ENCODE data around the gene GPR107. TPM values are rescaled to one million over a fixed set of nuclear protein-coding genes. Genes with fewer than 3 reads are reported as not detected.

The GPR107 gene
- polyA plus RNA-seq, 1 donor: 65.3 TPM

DNA sequence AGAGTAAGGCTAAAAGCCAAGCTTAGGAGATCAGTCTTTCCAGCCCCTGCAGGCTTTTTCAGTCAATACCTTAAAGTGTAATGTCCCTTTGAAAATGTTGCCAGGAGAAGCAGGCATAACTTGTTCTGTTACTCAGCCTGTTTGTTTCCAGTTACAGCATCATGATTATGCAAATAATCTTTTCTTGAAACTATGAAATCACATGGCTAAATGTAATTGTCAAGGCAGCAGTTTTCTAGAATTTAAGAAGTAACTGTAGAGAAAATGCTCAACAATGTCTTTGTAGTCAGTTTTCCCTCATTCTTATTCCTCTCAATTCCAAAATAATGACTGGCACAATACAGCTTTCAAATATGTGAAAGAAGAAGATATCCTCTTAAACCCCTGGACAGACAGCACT, 1.9 kb upstream of the GPR107 start:
- no peak for DNase-seq

DNA sequence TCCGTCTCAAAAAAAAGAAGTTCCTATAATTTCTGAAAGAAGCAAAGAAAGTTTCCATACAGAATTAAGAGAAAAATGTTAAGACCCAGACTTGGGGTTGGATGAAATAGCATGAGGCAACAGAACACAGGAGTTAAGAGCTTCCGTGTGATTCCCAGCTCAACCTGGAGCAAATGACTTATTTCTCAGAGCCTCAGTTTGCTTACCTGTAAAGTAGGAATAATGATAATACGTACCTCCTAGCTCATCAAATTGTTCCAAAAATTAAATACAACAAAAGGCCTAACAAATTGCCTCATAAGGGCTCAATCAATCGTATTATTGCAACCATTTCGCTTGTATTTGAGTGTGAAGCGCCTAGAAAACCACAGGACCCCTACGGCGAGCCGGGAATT, 600 bp upstream of the GPR107 start:
- no peak for DNase-seq

DNA sequence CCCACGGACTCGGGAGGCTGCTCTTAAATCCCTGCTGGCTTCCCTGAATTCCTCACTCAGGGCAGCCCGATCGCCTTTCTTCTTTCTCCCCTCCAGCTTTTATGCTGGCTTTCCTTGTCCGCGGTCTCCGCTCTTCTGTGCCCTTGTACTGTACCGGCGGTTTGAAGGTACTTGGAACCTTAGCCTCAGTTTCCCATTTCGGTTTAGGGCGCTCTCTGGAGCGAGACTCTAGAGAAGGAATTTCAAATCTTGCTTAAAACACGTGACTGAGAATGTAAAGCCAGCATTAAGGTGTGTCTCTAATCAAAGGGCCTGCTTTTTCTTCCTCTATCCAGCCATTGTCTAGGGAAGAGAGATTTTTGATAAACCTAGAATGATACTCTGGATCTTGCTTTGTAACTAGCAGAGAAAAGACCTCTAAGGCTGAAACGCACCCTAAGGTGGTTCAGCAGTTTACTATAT, 650 bp downstream of the GPR107 start:
- no peak for DNase-seq

DNA sequence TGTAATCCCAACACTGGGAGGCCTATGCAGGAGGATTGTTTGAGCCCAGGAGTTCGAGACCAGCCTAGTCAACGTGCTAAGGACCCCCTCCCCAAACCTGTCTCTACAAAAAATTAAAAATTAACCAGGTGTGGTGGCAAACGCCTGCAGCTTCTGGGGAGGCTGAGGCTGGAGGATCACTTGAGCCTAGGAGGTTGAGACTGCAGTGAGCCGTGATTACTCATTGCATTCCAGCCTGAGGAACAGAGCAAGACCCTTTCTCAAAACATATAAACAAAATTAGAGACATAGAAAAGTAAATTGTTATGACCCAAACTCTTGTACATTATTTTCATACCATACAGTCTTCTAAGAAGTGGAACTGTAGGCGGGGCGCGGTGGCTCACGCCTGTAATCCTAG, 1.1 kb downstream of the GPR107 start:
- DNase-seq: no peak

DNA sequence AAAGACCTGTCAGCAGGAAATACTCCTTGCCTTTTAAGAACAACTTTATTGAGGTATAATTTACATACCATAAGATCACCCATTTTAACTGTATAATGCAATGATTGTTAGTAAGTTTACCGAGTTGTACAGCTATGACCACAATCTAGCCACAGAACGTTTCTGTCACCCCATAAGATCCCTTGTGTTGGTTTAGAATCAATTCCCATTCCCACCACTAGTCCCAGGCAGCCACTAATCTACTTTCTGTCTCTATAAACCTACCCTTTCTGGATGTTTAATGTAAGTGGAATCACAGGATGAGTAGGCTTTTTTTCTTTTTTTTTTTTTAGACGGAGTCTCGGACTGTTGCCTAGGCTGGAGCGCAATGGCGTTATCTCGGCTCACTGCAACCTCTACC, 4.4 kb downstream of the GPR107 start:
- no peak for DNase-seq

DNA sequence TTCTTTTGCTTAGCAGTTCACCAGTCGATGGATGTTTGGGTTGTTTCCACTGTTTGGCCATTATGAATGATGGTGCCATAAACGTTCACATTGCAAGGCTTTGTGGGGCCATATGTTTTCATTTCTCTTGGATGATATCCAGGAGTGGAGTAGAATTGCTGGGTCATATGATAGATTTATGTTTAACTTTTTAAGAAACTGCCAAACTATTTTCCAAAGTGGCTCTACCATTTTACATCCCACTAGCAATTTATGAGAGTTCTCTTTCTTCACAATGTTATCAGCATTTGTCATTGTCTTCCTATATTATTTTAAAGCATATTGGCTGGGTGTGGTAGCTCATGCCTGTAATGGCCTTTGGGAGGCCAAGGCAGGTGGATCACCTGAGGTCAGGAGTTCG, 5.2 kb downstream of the GPR107 start:
- peak; percentile 26 for DNase-seq

DNA sequence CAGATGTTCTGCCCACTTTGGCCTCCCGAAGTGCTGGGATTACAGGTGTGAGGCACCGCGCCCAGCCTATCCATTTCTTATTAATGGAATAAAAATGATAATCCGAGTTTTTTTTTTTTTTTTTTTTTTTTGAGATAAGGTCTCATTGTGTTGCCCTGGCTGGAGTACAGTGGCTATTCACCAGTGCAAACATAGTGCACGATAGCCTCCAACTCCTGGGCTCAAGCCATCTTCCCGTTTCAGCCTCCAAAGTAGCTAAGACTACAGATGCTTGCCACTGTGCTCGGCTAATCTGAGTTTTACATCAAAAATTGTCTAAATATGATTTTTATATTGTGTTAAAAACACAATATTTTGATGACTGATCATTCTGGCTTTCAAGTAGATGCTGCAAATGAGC, 6.6 kb downstream of the GPR107 start:
- DNase-seq: no peak

DNA sequence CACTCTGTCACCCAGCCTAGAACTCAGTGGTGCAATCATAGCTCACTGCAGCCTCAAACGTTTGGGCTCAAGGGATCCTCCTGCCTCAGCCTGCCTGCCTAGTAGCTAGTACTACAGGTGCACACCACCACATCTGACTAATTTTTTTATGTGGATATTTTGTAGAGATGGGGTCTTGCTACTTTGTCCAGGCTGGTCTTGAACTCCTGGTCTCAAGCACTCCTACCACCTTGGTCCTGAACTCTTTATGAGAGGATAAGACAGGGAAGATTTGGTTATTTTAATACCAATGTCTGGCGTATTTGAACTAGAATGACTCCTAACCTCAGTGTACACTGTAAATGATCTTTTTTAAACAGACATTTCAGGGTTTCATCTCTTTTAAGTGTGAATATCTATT, 9.0 kb downstream of the GPR107 start:
- no peak for DNase-seq

DNA sequence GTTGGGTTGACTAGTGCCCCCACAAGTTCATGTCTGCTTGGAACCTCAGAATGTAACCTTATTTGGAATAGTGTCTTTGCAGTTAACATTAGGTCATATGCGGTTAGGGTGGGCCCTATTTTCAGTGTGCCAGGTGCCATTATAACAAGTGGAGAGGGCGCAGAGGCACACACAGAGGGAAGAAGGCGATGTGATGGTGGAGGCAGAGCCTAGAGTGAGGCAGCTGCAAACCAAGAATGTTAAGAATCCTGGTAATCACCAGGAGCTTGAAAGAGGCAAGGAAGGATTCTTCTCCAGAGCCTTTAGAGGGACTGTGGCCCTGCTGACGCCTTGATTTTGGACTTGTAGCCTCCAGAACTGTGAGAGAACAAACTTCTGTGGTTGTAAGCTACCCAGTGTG, 10.9 kb downstream of the GPR107 start:
- DNase-seq: no peak

DNA sequence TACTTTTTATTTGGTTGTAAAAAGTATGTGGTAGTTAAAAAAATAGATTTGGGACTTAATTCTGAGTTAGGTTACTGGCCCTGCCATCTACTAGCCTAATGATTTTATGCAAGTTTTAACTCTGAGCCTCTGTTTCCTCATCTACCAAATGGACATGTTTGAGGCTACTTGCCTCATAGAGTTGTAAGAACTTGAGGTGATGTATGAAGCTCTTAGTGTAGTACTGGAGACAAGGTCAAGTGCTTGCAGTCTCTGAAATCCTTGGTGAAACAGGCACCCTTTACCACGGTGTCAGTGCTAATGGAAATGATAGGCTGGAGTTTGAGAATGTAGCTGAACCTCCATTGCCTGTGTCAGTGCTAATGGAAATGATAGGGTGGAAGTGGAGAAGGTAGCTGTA, 15.3 kb downstream of the GPR107 start:
- no peak for DNase-seq

DNA sequence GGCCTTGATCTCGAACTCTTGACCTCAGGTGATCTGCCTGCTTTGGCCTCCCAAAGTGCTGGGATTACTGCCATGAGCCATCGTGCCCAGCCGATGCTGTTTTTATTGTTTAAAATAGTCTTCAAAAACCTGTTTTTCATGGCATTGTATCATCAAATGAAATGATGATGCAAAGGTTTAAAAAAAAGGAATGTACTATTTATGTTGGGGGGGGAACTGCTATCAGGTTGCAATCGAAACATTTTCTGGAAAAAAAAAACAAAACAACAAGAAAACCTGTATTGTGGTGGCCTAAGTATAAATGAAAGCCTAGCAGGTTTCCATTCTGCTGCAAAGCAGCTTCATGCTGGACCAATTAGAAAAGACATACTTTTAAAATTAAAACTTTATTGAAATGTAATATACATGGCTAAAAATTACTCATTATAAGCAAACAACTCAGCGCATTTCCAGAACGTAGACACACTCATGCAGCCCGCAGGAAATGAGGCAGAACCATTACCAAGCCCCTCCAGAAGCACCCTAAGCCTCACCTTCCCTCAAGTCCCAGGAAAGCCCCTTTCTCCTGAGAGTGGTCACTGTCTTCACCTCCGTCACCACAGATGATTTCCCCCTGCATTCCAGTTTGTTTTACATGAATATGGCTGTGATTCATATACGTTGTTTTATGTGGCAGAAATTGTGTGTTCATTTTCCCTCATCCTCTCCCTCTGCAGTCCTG, 19.0 kb downstream of the GPR107 start:
- DNase-seq: no peak

DNA sequence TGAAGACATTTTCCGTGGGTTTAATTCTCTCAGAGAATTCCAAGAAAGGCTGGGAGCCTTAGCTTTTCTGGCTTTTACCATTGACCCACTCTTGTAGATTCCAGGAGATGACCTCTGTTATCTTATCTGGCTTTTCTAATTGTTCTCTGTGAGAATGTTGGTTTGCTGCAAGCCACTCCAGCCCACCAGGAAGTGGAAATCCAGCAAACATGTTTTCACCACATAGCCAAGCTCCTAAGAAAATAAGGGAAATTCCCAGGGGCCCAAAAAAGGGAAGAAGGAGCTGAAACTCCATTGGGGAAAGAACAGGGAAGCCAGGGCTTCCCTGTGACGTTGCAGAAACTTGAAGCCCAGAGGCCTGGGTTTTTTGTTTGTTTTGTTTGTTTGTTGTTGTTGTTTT, 19.7 kb downstream of the GPR107 start:
- DNase-seq: peak; percentile 35

DNA sequence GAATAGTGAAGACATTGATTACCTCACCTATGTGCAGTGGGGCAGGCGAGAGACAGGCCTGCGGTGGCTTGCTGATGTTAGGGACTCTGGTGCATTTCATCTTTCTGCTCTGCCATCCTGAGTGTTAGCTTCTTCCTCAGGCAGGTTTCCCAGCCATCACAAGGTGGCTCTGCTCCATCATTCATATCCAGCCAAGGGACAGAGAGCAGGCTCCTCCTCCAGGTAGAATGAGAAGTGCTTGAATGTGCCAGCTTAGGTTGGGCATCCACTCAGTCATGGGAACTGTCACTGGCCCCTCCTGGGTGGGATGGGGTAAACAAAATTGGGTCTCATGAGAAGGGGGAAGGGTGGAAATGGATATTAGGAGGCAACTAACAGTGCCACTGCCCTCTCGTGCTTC, 24.8 kb downstream of the GPR107 start:
- DNase-seq: no peak

DNA sequence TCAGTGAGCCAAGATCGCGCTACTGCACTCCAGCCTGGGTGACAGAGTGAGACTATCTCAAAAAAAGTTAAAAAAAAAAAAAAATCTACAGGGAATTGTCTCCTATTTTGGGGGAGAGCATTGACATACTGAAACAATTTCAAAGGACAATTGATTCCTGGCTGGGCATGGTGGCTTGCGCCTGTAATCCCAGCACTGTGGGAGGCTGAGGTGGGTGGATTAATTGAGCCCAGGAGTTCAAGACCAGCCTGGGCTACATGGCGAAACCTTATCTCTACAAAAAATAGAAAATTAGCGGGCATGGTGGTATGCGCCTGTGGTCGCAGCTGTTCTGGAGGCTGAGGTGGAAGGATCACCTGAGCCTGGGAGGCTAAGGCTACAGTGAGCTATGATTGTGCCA, 30.6 kb downstream of the GPR107 start:
- DNase-seq: no peak

DNA sequence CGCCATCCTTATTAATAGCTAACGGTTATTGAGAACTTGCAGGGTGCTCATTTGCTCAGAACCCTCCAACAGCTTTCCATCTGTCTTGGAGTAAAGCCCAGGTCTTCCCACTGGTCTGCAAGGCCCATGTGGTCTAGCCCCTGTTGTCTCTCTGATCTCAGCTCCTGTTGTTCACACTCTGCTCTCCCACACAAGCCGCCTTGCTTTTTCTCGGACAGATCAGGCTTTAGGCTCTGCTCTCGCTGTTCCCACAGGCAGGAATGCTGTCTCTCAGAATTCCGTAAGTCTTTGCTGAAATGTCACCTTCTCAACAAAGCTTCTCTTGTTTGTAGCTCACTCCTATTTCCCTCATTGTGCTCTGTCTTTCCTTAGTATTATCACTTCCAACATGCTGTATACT, 34.3 kb downstream of the GPR107 start:
- no peak for DNase-seq

DNA sequence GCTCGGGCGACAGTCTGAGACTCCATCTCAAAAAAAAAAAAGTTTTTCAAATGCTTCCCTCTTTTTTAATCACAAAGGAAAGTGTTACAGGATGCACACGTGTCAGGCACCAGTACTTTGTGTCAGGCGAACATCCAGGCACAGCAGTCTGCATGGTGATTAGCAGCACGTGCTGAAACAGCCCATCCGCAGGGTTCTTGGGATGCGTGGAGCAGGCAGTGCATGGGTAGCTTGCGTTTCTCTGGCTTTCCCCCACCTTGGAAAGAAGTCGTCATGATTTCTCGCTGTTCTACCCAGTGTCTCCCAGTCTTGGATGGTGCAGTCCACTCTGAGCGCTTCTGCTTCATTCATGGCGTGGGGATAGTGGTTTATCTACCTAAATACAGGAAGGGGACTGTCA, 35.4 kb downstream of the GPR107 start:
- DNase-seq: no peak

DNA sequence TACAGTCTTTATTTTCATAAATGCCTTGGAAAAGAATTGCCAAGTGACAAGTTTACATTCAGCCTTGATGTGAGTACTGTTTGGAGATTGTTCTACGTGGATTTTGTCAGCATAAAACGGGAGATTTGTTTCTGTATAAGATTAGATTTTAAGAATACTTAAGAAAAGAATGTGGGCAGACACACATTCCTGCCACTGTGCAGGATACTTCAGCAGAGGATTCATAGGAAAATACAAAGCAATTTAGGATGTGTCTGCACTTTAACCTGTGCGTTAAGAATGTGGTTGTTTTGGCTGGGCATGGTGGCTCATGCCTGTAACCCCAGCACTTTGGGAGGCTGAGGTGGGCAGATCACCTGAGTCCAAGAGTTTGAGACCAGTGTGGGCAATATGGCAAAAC, 37.2 kb downstream of the GPR107 start:
- no peak for DNase-seq

DNA sequence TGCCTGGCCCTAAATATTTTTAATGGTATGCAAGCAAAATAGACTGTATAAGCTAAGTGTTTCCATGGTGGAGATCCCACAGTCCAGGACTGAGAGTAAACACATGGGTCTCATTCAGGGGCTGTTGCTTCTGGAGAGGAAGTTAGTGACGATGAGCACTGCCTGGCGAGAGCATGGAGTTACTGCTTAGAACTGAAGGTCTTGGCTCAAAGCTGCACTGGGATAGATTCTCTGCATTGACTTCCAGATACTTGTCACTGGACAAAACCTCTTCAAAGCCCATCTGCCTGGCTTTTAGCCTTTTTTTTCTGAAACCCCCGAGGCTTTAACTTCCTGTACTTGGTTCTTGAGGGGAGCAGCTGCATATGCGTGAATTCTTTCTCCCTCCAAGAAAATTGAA, 39.2 kb downstream of the GPR107 start:
- DNase-seq: no peak

DNA sequence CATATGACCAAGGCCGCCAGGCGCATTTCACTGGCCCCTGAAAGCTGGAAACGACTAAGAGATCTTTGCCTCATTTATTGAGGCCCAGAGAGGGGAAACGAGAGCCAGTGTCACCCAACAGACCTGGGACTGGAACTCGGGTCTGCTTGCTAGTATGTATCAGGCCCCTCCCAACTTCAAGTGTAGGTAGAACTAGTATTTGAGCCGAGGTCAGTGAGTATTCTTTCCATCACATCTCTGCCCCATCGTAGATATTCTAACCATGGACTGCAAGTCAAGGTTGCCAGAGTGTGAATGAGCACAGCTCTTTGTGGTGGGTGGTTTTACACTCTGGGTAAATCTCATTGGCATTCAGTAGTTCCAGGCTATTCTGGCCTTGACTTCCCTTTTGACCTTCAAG, 42.2 kb downstream of the GPR107 start:
- DNase-seq: no peak

DNA sequence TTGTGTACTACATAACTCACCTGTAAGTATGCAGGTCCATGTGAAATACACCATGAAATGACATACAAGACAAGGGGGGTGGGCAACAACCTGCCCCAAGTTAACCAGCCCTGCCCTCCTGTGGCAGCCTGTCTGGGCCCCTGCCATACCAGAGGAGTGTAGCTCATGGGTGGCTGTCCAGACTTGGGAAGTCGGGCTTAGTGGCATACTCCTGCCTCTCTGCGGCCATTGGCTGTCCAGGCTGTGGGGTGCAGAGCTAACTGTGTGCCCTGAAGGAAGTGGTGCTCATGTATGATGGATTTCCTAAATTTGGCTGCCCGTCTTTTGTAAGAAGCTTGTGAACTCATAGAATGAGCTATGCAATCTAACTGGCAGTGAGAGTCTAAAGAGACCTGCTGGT, 47.0 kb downstream of the GPR107 start:
- DNase-seq: no peak

DNA sequence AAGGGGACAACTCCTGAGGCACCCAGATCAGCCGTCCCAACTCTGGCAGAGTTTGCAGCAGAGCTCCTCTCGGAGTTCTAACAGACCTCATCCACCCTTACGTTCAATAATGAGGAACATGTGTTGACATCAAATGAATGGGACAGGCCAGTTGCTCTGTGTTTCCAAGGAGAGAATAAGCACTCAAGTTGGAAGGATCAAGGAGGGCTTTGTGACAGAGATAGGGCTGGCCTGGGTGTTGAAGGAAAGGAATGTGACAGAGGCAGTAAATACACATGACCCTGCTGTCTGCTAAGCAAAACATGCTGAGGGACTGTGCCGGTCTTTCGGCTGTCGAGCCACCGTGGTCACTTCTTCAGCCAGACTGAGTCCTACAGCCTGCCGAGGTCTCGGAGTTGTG, 48.2 kb downstream of the GPR107 start:
- DNase-seq: no peak

DNA sequence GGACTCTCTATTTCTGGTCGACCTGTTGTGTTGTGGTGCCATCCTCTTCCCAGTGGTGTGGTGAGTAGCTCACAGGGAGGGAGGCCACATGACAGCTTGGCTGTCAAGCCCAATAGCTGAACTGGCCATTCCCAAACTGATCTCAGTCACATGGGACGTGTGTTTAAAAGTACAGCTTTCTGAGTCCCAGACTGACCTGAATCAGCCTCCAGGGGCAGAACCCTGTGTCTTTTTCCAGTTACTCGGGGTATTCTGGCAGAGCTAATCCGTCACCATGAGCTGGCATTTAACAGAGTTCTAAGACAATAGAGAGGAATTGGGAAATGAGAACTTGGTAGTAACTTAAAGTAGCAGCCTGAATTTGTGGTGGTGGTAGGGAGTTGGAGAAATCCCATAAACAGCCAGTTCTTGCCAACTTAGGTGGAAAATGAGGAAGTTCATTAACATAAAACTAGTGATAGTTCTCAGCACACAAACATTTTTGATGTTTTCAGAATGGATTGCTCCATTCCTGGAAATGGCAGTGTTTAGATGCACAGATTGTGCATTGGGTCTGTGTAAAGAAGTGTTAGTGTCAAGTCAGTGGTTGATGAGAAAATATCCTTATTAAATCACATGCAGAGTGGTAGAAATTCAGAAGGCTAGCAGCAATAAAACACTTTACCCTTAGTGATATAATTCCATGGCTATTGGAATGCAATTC, 50.9 kb downstream of the GPR107 start:
- DNase-seq: no peak

DNA sequence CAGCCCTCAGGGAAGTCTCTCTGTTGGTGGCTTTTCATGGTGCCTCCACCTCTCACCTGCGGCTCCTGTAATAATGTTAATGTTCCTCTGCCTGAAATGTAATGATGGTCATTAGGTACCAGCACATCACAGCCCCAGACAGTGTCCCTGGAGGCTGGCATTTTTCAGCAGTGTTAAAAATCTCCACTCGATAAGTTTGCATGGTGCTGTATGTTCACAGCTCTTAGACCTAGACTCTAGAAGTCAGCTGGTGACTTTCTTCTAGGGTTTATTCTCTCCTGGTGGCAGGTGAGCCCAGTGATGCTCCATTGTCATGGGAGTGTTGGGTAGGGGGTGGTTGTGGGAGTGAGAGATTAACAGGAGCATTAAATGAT, 53.1 kb downstream of the GPR107 start:
- DNase-seq: no peak

DNA sequence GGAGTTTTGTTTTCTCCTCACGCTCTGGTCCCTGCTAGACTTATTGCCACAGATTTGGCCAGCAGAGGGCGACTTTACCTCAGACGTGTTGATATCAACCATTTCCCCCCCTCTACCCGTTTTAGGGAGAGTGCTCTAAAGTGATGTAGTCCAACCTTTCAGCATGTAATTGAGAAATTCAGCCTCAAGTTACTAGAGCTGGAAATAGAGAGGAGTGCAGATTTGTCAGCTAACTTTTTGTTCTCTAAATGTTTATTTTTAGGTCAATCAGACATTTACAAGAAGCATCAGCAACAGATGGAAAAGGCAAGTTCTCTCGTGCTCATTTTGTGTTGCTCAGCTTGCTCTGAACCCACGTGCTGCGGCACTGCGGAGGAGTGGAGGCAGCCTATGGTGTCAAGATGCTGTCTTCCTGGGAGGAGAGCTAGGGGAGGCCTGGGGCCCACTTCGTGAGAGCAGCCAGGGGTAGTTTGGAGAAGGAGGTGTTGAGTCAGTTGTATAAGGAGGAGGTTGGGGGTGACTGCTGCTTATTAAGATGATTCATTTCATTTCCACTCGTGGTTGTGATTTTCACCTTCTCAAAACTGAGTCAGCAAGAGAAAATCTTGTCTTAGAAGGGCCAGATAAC, 53.6 kb downstream of the GPR107 start:
- DNase-seq: peak; percentile 82

All from left kidney (tissue), 2 donors.